GM23338 (cell line): ENCODE results near the gene DIP2C.

Experiments
- CREB1 ChIP-seq: fragments of 250-450 bp; sonication (Bioruptor Pico); IDR thresholded peaks from 2 replicates; pipeline ENCODE4 v1.5.0; 2020; ENCODE audit warnings: low read depth, mild to moderate bottlenecking, moderate library complexity
- EZH2 ChIP-seq: fragments of 200-600 bp; sonication (generic); IDR thresholded peaks from one replicate; pipeline ENCODE4 v1.8.0; 2017; ENCODE audit warnings: antibody characterized with exemption, mild to moderate bottlenecking, low read depth; ENCODE audit not compliant: unreplicated experiment
- EZH2phosphoT487 ChIP-seq: fragments of 200-600 bp; sonication (generic); IDR thresholded peaks from one replicate; pipeline ENCODE4 v1.8.1; 2018; ENCODE audit warnings: antibody characterized with exemption; ENCODE audit not compliant: unreplicated experiment
- JUNB ChIP-seq: IDR thresholded peaks from one replicate; pipeline ENCODE4 v1.6.1; 2016; ENCODE audit warnings: antibody characterized with exemption; ENCODE audit not compliant: unreplicated experiment
- POLR2AphosphoS5 ChIP-seq: IDR thresholded peaks from 2 replicates; pipeline ENCODE4 v1.6.1; 2016; ENCODE audit warnings: antibody characterized with exemption, low read depth
- STAT1 ChIP-seq: IDR thresholded peaks from one replicate; pipeline ENCODE4 v1.6.1; 2016; ENCODE audit warnings: antibody characterized with exemption; ENCODE audit not compliant: unreplicated experiment
- ZNF331 ChIP-seq: fragments of 250-450 bp; sonication (Bioruptor Pico); IDR thresholded peaks from 2 replicates; pipeline ENCODE4 v1.5.0; 2020; ENCODE audit warnings: low read depth, mild to moderate bottlenecking, moderate library complexity
- TF ChIP-seq, protein P1 (sequence below), 2 experiments: fragments of 200-600 bp in 1 of 2; sonication (generic) in 1 of 2; conservative IDR thresholded peaks; 2 replicates each; pipeline versions ENCODE4 v1.5.1 to v1.6.1; 2016 to 2017; ENCODE audit warnings: antibody characterized with exemption in 2 of 2, low read depth in 2 of 2, mild to moderate bottlenecking in 2 of 2, moderate library complexity in 1 of 2
- TF ChIP-seq, protein P2 (sequence below): IDR thresholded peaks from one replicate; pipeline ENCODE4 v1.6.1; 2018; ENCODE audit warnings: antibody characterized with exemption; ENCODE audit not compliant: unreplicated experiment
- TF ChIP-seq, protein P3 (sequence below): IDR thresholded peaks from 2 replicates; pipeline ENCODE4 v1.6.1; 2016; ENCODE audit warnings: antibody characterized with exemption

DNA sequence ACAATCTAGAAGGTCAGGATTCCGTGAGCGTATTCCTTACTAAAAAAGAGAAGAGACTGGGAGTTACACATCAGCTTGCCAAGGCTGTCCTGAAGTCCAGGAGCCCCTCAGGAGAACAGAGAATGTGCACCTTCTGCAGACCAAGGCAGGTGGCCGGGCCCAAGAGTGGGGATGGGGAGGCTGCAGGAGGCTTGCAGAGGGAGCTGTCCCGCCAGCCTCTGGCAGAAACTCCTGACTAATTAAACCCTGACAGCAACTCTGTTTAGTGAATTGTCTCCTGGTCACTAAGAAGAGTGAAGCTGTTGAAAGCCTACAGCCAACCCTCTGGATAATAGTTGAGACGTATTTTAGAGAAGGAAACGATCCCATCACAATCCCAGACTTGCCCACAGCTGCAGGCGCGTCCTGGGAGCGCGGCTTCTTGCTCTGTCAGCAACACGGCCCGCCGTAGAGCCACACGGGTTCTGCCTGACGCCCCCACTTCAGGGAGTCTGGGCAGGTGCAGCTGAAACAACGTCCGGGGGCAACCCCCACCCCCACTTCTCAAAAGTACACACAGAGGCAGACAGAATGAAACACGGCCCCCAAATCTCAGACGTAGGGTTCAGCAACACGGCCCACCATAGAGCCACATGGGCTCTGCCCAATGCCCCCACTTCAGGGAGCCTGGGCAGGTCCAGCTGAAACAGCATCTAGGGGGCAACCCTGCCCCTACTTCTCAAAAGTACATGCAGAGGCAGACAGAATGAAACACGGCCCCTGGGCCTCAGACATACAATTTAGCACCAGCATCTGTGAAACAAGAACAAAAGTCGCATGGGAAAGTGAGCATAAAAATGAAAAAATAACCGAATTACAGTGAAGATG, 45.2 kb downstream of the DIP2C start:
- TF ChIP-seq, protein P1, sequence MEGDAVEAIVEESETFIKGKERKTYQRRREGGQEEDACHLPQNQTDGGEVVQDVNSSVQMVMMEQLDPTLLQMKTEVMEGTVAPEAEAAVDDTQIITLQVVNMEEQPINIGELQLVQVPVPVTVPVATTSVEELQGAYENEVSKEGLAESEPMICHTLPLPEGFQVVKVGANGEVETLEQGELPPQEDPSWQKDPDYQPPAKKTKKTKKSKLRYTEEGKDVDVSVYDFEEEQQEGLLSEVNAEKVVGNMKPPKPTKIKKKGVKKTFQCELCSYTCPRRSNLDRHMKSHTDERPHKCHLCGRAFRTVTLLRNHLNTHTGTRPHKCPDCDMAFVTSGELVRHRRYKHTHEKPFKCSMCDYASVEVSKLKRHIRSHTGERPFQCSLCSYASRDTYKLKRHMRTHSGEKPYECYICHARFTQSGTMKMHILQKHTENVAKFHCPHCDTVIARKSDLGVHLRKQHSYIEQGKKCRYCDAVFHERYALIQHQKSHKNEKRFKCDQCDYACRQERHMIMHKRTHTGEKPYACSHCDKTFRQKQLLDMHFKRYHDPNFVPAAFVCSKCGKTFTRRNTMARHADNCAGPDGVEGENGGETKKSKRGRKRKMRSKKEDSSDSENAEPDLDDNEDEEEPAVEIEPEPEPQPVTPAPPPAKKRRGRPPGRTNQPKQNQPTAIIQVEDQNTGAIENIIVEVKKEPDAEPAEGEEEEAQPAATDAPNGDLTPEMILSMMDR (conservative IDR thresholded peaks at IDR 0.05; ENCODE audit: low read depth in 2 of 2), result no peak
- TF ChIP-seq EZH2, result no peak
- TF ChIP-seq ZNF331, result no peak
- no peak for TF ChIP-seq JUNB
- no peak for TF ChIP-seq EZH2phosphoT487
- TF ChIP-seq, protein P2, sequence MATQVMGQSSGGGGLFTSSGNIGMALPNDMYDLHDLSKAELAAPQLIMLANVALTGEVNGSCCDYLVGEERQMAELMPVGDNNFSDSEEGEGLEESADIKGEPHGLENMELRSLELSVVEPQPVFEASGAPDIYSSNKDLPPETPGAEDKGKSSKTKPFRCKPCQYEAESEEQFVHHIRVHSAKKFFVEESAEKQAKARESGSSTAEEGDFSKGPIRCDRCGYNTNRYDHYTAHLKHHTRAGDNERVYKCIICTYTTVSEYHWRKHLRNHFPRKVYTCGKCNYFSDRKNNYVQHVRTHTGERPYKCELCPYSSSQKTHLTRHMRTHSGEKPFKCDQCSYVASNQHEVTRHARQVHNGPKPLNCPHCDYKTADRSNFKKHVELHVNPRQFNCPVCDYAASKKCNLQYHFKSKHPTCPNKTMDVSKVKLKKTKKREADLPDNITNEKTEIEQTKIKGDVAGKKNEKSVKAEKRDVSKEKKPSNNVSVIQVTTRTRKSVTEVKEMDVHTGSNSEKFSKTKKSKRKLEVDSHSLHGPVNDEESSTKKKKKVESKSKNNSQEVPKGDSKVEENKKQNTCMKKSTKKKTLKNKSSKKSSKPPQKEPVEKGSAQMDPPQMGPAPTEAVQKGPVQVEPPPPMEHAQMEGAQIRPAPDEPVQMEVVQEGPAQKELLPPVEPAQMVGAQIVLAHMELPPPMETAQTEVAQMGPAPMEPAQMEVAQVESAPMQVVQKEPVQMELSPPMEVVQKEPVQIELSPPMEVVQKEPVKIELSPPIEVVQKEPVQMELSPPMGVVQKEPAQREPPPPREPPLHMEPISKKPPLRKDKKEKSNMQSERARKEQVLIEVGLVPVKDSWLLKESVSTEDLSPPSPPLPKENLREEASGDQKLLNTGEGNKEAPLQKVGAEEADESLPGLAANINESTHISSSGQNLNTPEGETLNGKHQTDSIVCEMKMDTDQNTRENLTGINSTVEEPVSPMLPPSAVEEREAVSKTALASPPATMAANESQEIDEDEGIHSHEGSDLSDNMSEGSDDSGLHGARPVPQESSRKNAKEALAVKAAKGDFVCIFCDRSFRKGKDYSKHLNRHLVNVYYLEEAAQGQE, result no peak
- no peak for TF ChIP-seq POLR2AphosphoS5
- TF ChIP-seq, protein P3, sequence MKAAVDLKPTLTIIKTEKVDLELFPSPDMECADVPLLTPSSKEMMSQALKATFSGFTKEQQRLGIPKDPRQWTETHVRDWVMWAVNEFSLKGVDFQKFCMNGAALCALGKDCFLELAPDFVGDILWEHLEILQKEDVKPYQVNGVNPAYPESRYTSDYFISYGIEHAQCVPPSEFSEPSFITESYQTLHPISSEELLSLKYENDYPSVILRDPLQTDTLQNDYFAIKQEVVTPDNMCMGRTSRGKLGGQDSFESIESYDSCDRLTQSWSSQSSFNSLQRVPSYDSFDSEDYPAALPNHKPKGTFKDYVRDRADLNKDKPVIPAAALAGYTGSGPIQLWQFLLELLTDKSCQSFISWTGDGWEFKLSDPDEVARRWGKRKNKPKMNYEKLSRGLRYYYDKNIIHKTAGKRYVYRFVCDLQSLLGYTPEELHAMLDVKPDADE, result no peak
- TF ChIP-seq STAT1, result no peak
- no peak for TF ChIP-seq CREB1
